GM18517 (cell line): Measurements from ENCODE around the gene ZPBP2.
"Not testable (repeated sequence)": the region's sequence is repeated elsewhere in the genome, so short reads cannot be mapped to it uniquely, and the experiment has no call there.

ENCODE experiments used
- ATAC-seq: cut with Tn5 transposase; IDR thresholded peaks from one replicate; pipeline ENCODE4 v1.9.1; 2021; ENCODE audit warnings: mild to moderate bottlenecking, moderate library complexity; ENCODE audit not compliant: unreplicated experiment

The ZPBP2 gene

GRCh38 chr17:39867880-39868553 is at the start of gene ZPBP2:
Gene ZPBP2 (plus strand): TSS chr17:39868202. CDS start chr17:39868355, 153 bp downstream.
- ATAC-seq = no peak

- no peak for ATAC-seq
Observed at GRCh38 chr17:39818358-39819000, 49.5 kb upstream of the ZPBP2 start.

GRCh38 chr17:39820541-39820940 is 47.5 kb upstream of the ZPBP2 start:
- no peak for ATAC-seq

- ATAC-seq = no peak
Observed at GRCh38 chr17:39820987-39821386, 47.0 kb upstream of the ZPBP2 start.

- ATAC-seq = no peak
Observed at GRCh38 chr17:39822051-39822451, 46.0 kb upstream of the ZPBP2 start.

GRCh38 chr17:39823407-39824054 is 44.5 kb upstream of the ZPBP2 start:
- ATAC-seq = no peak

- ATAC-seq = no peak
Observed at GRCh38 chr17:39826334-39826733, 41.7 kb upstream of the ZPBP2 start.

GRCh38 chr17:39828443-39828842 is 39.6 kb upstream of the ZPBP2 start:
- no peak for ATAC-seq

GRCh38 chr17:39831588-39831987 is 36.4 kb upstream of the ZPBP2 start:
- ATAC-seq = no peak

GRCh38 chr17:39834017-39834416 is 34.0 kb upstream of the ZPBP2 start:
- no peak for ATAC-seq

GRCh38 chr17:39835038-39835786 is 32.8 kb upstream of the ZPBP2 start:
- no peak for ATAC-seq

- no peak for ATAC-seq
Observed at GRCh38 chr17:39836117-39836516, 31.9 kb upstream of the ZPBP2 start.

- ATAC-seq = no peak
Observed at GRCh38 chr17:39838057-39838456, 29.9 kb upstream of the ZPBP2 start.

- ATAC-seq = no peak
Observed at GRCh38 chr17:39838784-39839183, 29.2 kb upstream of the ZPBP2 start.

- no peak for ATAC-seq
Observed at GRCh38 chr17:39841134-39841683, 26.8 kb upstream of the ZPBP2 start.

GRCh38 chr17:39845052-39845846 is 22.8 kb upstream of the ZPBP2 start:
- ATAC-seq = no peak

GRCh38 chr17:39846205-39846604 is 21.8 kb upstream of the ZPBP2 start:
- ATAC-seq = no peak

- no peak for ATAC-seq
Observed at GRCh38 chr17:39848600-39848999, 19.4 kb upstream of the ZPBP2 start.

- ATAC-seq = not testable (repeated sequence)
Observed at GRCh38 chr17:39850186-39850585, 17.8 kb upstream of the ZPBP2 start.

- no peak for ATAC-seq
Observed at GRCh38 chr17:39852239-39852638, 15.8 kb upstream of the ZPBP2 start.
